HFF-Myc (cell line): ENCODE results near the gene XPR1.

Source experiments
- DNase-seq: peaks from one replicate; pipeline ENCODE4 v3.0.0-alpha.2; 2011; ENCODE audit warnings: low read depth; ENCODE audit errors: extremely low read depth
- H3K4me3 ChIP-seq: replicated peaks from 2 replicates; pipeline ENCODE4 v1.5.1; 2011; ENCODE audit warnings: low read depth, mild to moderate bottlenecking, control low read depth, low read length
- CTCF ChIP-seq: IDR thresholded peaks from 2 replicates; pipeline ENCODE4 v1.5.1; 2012; ENCODE audit warnings: mild to moderate bottlenecking, low read depth, low read length, control low read depth; ENCODE audit errors: missing control alignments

The XPR1 gene

GRCh38 chr1:180631766-180632325, at the start of gene XPR1:
TSS of gene XPR1 (plus strand) at chr1:180632022. CDS start at chr1:180632202, 180 bp downstream.
- no peak for TF ChIP-seq CTCF
- H3K4me3 ChIP-seq: peak within 1 kb of the TSS; percentile 80
- peak; percentile 95 for DNase-seq

DNA sequence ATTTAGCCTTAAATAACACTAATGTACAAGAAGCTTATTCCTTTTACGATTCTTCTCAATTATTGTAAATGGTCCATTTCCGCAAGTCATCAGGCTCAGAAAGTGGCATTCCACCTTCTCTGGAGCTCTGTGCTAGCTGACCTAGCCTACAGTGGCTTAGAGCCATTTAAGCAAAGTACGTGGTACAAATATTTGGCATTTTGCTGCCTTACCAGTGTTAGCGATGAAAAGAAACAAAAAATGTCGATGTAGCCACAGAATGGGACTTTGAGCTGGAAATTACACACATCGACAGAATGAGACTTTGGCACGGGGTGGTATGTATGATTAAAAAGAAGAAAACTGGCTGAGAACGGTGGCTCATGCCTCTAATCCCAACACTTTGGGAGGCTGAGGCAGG, 47.0 kb upstream of the XPR1 start:
- no peak for TF ChIP-seq CTCF
- no peak overlapping the region for H3K4me3 ChIP-seq
- no peak for DNase-seq

DNA sequence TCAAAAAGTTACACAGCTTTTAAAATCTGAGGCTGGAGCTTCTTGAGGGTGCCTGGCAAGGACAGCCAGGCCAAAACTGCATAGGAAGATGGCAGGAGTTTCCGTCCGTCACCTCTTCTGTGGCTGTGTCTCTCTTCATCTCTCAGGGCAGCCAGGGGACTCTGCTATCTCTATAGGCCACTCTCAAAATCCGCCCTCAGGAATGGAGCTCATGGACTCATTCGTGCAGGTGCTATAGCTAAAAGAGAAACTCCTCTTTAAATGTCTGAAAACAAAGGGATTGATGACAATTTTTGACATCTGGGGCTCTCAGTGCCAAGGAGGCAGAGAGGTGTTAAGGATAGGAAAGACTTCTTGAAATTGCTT, 45.8 kb upstream of the XPR1 start:
- no peak overlapping the region for H3K4me3 ChIP-seq
- no peak for DNase-seq
- TF ChIP-seq CTCF: no peak

DNA sequence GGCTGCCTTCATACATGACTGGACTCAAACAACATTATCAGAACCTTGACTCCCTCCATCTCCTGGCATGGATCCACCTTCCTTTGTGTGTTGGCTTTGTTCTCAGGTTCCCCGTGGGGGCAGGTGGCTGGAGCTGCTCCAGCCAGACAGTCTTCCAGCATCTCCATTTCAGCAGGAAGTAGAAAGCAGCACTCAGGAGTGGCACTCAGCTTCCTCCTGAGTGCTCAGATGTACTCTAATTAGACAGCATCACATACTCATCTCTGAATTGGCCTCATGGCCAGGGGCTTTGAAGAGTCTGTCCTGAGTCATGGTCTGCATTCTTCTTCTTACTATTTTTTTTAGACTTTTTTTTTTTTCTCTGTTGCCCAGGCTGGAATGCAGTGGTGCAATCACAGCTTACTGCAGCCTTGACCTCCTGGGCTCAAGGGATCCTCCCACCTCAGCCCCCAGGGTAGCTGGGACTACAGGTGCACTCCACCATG, 45.1 kb upstream of the XPR1 start:
- DNase-seq: no peak
- TF ChIP-seq CTCF: no peak
- no peak overlapping the region for H3K4me3 ChIP-seq

- no peak for TF ChIP-seq CTCF
Measured at GRCh38 chr1:180588121-180588520, 43.7 kb upstream of the XPR1 start.

GRCh38 chr1:180590889-180591288, 40.9 kb upstream of the XPR1 start:
- no peak overlapping the region for H3K4me3 ChIP-seq
- no peak for TF ChIP-seq CTCF
- no peak for DNase-seq

More at GRCh38 chr1:180588121-180588520, 43.7 kb upstream of the XPR1 start:
- H3K4me3 ChIP-seq: no peak overlapping the region
- no peak for DNase-seq

DNA sequence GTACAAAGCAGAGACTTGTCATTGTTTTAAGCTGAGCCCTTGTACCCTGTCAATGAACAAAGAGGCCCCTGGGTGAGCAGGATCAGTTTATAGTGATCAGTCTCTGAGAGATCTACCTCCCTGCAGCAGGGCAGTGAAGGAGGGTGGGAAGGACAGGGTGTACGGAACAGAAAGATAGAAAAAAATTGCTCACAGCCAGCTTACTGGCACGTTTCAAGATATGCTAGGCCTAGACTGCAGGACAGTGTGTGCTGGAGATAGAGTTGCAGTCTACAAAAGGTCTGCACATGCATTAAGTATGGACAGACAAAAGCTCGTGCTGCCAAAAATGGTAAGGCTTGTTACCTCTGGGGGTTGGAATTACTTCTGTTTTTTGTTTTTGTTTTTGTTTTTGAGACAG, 38.4 kb upstream of the XPR1 start:
- DNase-seq: no peak
- no peak overlapping the region for H3K4me3 ChIP-seq
- TF ChIP-seq CTCF: no peak
